ENCODE data around the gene FGD2.
"Not testable (repeated sequence)": the region's sequence is repeated elsewhere in the genome, so short reads cannot be mapped to it uniquely, and the experiment has no call there.

The FGD2 gene

GRCh38 chr6:37051138-37052026 lies 45.9 kb downstream of the FGD2 start:
- Mint-ChIP-seq H3K36me3 (ENCODE audit: insufficient read depth) (peaks cover 32% of the 10 kb centered on the region), H3K4me3 (peak overlapping the region; percentile 68 to 84), H3K4me1 (ENCODE audit: low read depth in 2 of 2) (peaks cover 50 to 58% of the 10 kb centered on the region in 2 donors), H3K27ac (peak overlapping the region; percentile 96 to 99), H3K27me3 (no peaks in the 10 kb centered on the region), H3K9me3 (no peaks in the 10 kb centered on the region)
- DNase-seq (peak; percentile 89 to 92 (median 90)), ATAC-seq (replicated peaks) (peak; percentile 83)

DNA sequence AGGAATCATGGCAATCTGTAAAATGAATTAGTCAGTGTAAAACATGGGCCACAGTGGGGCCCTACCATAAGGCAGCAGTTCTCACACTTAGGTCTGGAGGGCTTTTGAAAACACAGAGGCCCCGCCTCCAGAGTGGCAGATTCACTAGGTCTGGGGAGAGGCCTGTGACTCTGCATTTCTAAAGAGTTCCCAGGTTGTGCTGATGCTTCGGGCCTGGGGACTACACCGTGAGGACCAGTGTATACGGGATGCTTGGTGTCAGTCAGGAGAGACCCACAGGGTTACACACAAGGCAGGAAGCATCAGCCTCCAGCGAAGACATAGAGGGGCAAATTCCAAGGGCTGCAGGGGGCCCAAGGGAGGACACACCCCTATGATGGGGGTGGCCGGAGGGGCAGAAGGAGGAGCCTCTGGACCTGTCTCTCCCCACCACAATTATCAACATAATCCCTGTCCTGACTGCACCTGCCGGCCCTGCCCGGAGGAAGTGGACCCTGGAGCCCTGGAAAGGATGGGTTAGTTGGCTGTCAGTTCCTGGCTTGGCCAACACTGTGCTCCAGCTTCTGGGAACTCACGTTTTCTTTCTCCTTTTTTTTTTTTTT lies 46.7 kb downstream of the FGD2 start:
- peak overlapping the region; percentile 96 to 99 for H3K27ac Mint-ChIP-seq
- H3K4me1 Mint-ChIP-seq (ENCODE audit: low read depth in 2 of 2): peaks cover 44 to 52% of the 10 kb centered on the region in 2 donors
- H3K9me3 Mint-ChIP-seq: no peaks in the 10 kb centered on the region
- ATAC-seq (replicated peaks) (peak; percentile 23), DNase-seq (peak in 1 of 3 experiments; percentile 28)
- H3K27me3 Mint-ChIP-seq: no peaks in the 10 kb centered on the region
- H3K4me3 Mint-ChIP-seq: peak overlapping the region in 1 of 2 donors; percentile 84
- H3K36me3 Mint-ChIP-seq (ENCODE audit: insufficient read depth): peaks cover 32% of the 10 kb centered on the region

GRCh38 chr6:37053683-37054082 lies 48.2 kb downstream of the FGD2 start:
- Mint-ChIP-seq H3K4me1 (ENCODE audit: low read depth in 2 of 2) (peaks cover 35 to 37% of the 10 kb centered on the region in 2 donors), H3K9me3 (no peaks in the 10 kb centered on the region), H3K27ac (peak overlapping the region in 1 of 2 donors; percentile 50), H3K27me3 (no peaks in the 10 kb centered on the region), H3K36me3 (ENCODE audit: insufficient read depth) (peaks cover 31% of the 10 kb centered on the region), H3K4me3 (no peak overlapping the region)
- no peak for DNase-seq
- ATAC-seq (replicated peaks): no peak

DNA sequence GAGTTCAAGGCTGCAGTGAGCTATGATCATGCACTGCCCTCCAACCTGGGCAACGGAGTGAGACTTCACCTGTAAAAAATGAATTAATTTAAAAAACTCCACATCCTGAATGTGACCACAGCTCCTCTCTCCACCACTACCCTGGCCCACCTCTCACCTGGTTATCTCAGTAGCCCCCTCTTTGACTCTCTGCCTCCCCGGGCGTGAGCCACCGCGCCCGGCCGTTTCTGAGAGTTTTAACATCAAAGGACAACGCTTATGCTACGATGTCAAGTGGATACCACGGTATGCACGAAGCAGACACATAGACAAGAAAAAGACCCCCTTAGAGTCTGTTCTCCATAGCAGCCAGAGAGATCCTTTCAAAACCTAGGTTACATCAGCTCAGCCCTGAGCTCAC lies 48.7 kb downstream of the FGD2 start:
- Mint-ChIP-seq H3K4me1 (ENCODE audit: low read depth in 2 of 2) (peaks cover 30 to 32% of the 10 kb centered on the region in 2 donors), H3K36me3 (ENCODE audit: insufficient read depth) (peaks cover 26% of the 10 kb centered on the region), H3K4me3 (no peak overlapping the region), H3K27ac (peak overlapping the region; percentile 50 to 67), H3K27me3 (no peaks in the 10 kb centered on the region), H3K9me3 (no peaks in the 10 kb centered on the region)
- DNase-seq (no peak), ATAC-seq (replicated peaks) (no peak)

DNA sequence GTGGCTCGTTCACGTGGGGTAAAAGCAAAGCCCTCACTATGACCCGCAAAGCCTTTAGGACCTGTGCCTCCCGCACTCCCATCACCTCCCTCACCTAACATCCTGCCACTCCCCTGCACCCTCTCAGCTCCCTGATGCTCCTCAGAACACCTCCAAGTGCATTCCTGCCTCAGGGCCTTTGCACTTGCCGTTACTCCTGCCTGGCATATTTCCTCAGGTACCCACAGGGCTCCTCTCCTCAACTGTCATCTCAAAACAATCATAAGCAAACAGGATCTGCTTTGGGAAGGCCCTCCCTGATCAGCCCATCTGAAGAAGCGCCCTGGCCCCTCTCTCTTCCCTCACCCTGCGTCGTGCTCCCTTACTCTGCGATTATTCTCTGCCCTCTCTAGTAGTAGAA lies 49.1 kb downstream of the FGD2 start:
- Mint-ChIP-seq H3K36me3 (ENCODE audit: insufficient read depth) (peaks cover 22% of the 10 kb centered on the region), H3K9me3 (no peaks in the 10 kb centered on the region), H3K4me1 (ENCODE audit: low read depth in 2 of 2) (peaks cover 27 to 28% of the 10 kb centered on the region in 2 donors), H3K27ac (peak overlapping the region; percentile 50 to 67), H3K27me3 (no peaks in the 10 kb centered on the region), H3K4me3 (no peak overlapping the region)
- ATAC-seq (replicated peaks): no peak
- DNase-seq: no peak

DNA sequence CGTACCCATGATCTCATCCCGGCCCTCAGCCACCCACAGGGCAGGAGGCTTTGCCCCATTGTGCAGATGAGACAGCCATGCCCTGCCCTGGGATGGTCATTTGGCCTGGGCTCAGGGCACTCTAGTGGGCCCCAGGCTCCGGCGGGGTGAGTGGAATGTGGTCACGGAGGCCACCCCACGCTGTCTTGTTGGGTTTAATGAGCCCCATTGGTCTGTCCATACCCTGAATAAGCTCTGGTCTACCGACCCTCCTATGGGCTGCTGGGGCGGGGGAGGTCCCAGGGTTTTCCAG lies 50.6 kb downstream of the FGD2 start:
- Mint-ChIP-seq H3K4me1 (ENCODE audit: low read depth in 2 of 2) (peaks cover 13 to 14% of the 10 kb centered on the region in 2 donors), H3K36me3 (ENCODE audit: insufficient read depth) (peaks cover 9% of the 10 kb centered on the region)
- no peak for ATAC-seq (replicated peaks)

GRCh38 chr6:37056439-37057127 lies 51.1 kb downstream of the FGD2 start:
- Mint-ChIP-seq H3K27ac (no peak overlapping the region), H3K27me3 (no peaks in the 10 kb centered on the region), H3K36me3 (ENCODE audit: insufficient read depth) (peaks cover 4% of the 10 kb centered on the region), H3K9me3 (no peaks in the 10 kb centered on the region), H3K4me1 (ENCODE audit: low read depth in 2 of 2) (peaks cover 8% of the 10 kb centered on the region in 2 donors), H3K4me3 (no peak overlapping the region)
- no peak for DNase-seq
- no peak for ATAC-seq (replicated peaks)

More for the DNA sequence above, 50.6 kb downstream of the FGD2 start:
- no peak overlapping the region for H3K27ac Mint-ChIP-seq
- no peaks in the 10 kb centered on the region for H3K27me3 Mint-ChIP-seq
- no peaks in the 10 kb centered on the region for H3K9me3 Mint-ChIP-seq
- no peak for DNase-seq
- no peak overlapping the region for H3K4me3 Mint-ChIP-seq

- ATAC-seq (replicated peaks) (no peak), DNase-seq (no peak)
- Mint-ChIP-seq H3K27ac (no peak overlapping the region), H3K4me1 (ENCODE audit: low read depth in 2 of 2) (peaks cover 3% of the 10 kb centered on the region in 2 donors), H3K4me3 (no peak overlapping the region), H3K27me3 (no peaks in the 10 kb centered on the region), H3K9me3 (no peaks in the 10 kb centered on the region), H3K36me3 (ENCODE audit: insufficient read depth) (no peaks in the 10 kb centered on the region)
Observed at GRCh38 chr6:37057128-37057471, 51.6 kb downstream of the FGD2 start.

DNA sequence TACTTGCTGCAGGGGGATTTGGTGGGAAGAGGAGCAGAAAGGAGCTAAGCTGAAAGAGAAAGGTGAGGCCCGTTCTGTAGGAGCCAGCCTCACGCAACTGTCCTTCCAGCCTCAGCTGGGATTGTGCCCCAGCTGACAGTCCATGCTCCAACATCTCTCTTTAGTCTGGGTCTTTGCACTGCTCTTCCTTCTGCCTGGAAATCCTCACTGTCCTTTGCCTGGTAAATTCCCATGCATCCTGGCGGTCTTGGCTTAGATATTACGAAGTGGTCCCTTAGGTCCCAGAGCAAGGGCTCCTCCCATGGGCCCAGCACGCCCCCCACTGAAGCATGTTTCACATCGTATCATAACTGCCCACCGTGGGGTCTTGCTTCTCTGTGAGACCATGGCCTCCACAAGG lies 52.2 kb downstream of the FGD2 start:
- Mint-ChIP-seq H3K9me3 (no peaks in the 10 kb centered on the region), H3K4me3 (no peak overlapping the region), H3K36me3 (ENCODE audit: insufficient read depth) (no peaks in the 10 kb centered on the region), H3K4me1 (ENCODE audit: low read depth in 2 of 2) (peaks cover 2 to 3% of the 10 kb centered on the region in 2 donors), H3K27ac (no peak overlapping the region), H3K27me3 (no peaks in the 10 kb centered on the region)
- ATAC-seq (replicated peaks): no peak
- DNase-seq: no peak

DNA sequence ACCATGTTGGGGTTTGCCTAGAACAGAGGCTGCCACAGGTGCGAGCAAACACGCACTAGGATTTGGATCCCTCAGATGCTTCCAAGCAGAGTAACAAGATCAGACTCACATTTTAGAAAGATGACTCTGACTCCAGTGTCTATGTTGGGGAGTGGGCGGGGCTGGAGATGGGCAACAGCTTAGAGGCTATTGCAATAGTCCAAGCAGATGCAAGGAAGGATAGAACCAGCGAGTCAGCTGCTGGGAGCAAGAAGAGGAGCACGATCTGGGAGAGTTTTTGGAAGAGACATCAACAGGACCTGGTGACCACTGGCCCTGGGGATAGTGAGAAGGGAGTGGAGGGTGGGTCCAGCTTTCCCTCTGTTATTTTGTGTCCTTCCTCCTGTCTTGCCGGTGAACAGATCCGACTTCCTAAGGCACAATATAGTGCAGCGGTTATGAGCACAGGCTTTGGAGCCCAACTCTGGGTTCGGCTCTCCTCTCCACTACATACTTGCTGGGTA lies 52.7 kb downstream of the FGD2 start:
- H3K4me1 Mint-ChIP-seq (ENCODE audit: low read depth in 2 of 2): peaks cover 2 to 3% of the 10 kb centered on the region in 2 donors
- H3K4me3 Mint-ChIP-seq: no peak overlapping the region
- H3K36me3 Mint-ChIP-seq (ENCODE audit: insufficient read depth): no peaks in the 10 kb centered on the region
- ATAC-seq (replicated peaks) (no peak), DNase-seq (no peak)
- no peaks in the 10 kb centered on the region for H3K27me3 Mint-ChIP-seq
- no peaks in the 10 kb centered on the region for H3K9me3 Mint-ChIP-seq
- no peak overlapping the region for H3K27ac Mint-ChIP-seq

- not testable (repeated sequence) for DNase-seq; H3K4me1 Mint-ChIP-seq (ENCODE audit: low read depth in 2 of 2); H3K27ac Mint-ChIP-seq; ATAC-seq (replicated peaks); H3K36me3 Mint-ChIP-seq (ENCODE audit: insufficient read depth); H3K9me3 Mint-ChIP-seq; H3K4me3 Mint-ChIP-seq; H3K27me3 Mint-ChIP-seq
Observed at GRCh38 chr6:37058984-37059343, 53.5 kb downstream of the FGD2 start.

DNA sequence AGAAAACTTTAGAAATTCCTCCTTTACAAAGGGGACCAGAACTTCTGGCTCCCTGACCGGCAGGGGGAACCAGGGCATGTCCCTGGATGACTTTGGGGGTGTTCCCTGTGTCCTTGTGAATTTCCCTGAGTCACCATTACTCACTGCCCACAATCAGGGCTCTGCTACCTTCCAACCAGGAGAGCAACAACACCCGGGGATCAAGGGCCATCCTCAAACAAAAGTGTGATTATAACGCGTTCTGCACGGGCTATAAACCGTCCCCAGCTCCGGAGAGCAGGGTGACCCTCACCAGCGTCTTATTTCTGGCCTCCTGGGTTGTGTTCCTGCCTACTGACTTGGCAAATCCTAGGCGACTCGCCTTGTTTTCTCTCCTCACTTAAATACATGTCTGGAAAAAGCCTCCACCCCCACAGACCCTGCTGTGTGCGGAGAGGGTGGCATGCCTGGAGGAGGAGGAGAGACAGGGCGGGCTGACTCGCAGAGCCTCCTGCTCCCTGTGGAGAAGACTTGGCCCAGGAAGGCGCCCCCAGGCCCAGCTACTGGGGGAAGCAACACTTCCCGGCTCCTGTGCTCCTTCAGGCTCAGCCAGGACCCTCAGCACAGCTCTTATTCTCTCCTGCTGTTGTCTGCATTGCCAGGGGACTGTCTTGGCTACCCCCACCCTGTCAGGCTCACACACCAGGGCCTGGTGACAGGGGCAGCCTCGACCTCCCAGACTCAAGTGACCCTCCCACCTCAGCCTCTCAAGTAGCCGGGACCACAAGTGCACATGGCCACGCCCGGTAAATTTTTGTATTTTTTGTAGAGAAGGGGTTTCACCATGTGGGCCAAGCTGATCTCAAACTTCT lies 54.1 kb downstream of the FGD2 start:
- Mint-ChIP-seq H3K9me3 (no peaks in the 10 kb centered on the region), H3K27ac (peak overlapping the region in 1 of 2 donors; percentile 52)
- DNase-seq: no peak

DNA sequence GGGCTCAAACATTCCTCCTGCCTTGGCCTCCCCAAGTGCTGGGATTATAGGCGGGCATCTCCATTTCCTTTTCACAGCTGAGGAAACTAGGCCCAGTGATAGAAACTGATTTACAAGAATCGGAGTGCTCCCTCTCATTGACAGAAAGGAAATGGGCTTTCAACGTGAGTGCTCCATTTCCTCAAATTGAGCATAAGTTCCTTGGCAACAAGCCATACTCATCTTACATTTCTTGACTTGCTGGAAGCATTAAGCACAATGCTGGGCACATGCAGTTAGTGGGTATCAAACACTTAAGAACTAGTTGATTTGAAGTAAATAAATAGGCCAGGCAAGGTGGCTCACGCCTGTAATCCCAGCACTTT lies 54.7 kb downstream of the FGD2 start:
- Mint-ChIP-seq H3K27ac (peak overlapping the region in 1 of 2 donors; percentile 52), H3K27me3 (no peaks in the 10 kb centered on the region), H3K36me3 (ENCODE audit: insufficient read depth) (no peaks in the 10 kb centered on the region), H3K4me1 (ENCODE audit: low read depth in 2 of 2) (peaks cover 0 to 2% of the 10 kb centered on the region in 2 donors), H3K4me3 (no peak overlapping the region), H3K9me3 (no peaks in the 10 kb centered on the region)
- ATAC-seq (replicated peaks) (no peak), DNase-seq (no peak)

More for the DNA sequence above, 54.1 kb downstream of the FGD2 start:
- peaks cover 2 to 3% of the 10 kb centered on the region in 2 donors for H3K4me1 Mint-ChIP-seq (ENCODE audit: low read depth in 2 of 2)
- no peaks in the 10 kb centered on the region for H3K27me3 Mint-ChIP-seq
- no peaks in the 10 kb centered on the region for H3K36me3 Mint-ChIP-seq (ENCODE audit: insufficient read depth)
- H3K4me3 Mint-ChIP-seq: no peak overlapping the region
- no peak for ATAC-seq (replicated peaks)

Data from effector memory CD8-positive, alpha-beta T cell (primary cell).